IPS DF 6.9 (cell line): ENCODE results near the gene PCP4L1.
"Not testable (repeated sequence)": the region's sequence is repeated elsewhere in the genome, so short reads cannot be mapped to it uniquely, and the experiment has no call there.

Experiments
- DNase-seq: peaks from one replicate; pipeline ENCODE4 v3.0.0-alpha.2; 2013; ENCODE audit warnings: low read depth, low spot score
- H3K27ac ChIP-seq: one replicate; pipeline ENCODE4 v1.5.1; 2013; ENCODE audit warnings: low read length, control low read depth
- H3K27me3 ChIP-seq: 2 replicates; pipeline ENCODE4 v1.6.1; 2013; ENCODE audit warnings: mild to moderate bottlenecking, low read length; ENCODE audit not compliant: control insufficient read depth, insufficient read depth
- H3K36me3 ChIP-seq: 2 replicates; pipeline ENCODE4 v1.6.1; 2013; ENCODE audit warnings: low read length; ENCODE audit not compliant: control insufficient read depth, insufficient read depth
- H3K4me1 ChIP-seq: 2 replicates; pipeline ENCODE4 v1.6.1; 2013; ENCODE audit warnings: low read length; ENCODE audit not compliant: control insufficient read depth, insufficient read depth
- H3K4me3 ChIP-seq: 2 replicates; pipeline ENCODE4 v1.5.1; 2013; ENCODE audit warnings: mild to moderate bottlenecking, low read length
- H3K9me3 ChIP-seq: 2 replicates; pipeline ENCODE4 v1.6.1; 2013; ENCODE audit warnings: low read length, inconsistent platforms; ENCODE audit not compliant: control insufficient read depth, insufficient read depth
- WGBS: extraction: QIAGEN DNeasy Blood & Tissue Kit; methylation state at CpG from one replicate; pipeline ENCODE4 v1.1.7; 2013; ENCODE audit warnings: mixed read lengths, missing lambda C conversion rate; ENCODE audit not compliant: insufficient read length, insufficient coverage; 5-methylcytosine and 5-hydroxymethylcytosine counted together

The PCP4L1 gene

GRCh38 chr1:161315841-161316674 is 57.5 kb downstream of the PCP4L1 start:
- H3K36me3 ChIP-seq, H3K9me3 ChIP-seq, DNase-seq, H3K4me3 ChIP-seq, H3K27ac ChIP-seq, H3K4me1 ChIP-seq, H3K27me3 ChIP-seq: not testable (repeated sequence)
- no CpG with 5 or more reads among the region's 17 CpGs for WGBS

- peaks cover 4% of the 10 kb centered on the region; the same call in 1 of the 2 replicates for H3K36me3 ChIP-seq
Measured at GRCh38 chr1:161324020-161324419, 65.5 kb downstream of the PCP4L1 start.

GRCh38 chr1:161330346-161330745 is 71.8 kb downstream of the PCP4L1 start:
- Histone ChIP-seq H3K36me3 (peaks cover 4% of the 10 kb centered on the region; the same call in 1 of the 2 replicates), H3K4me1 (no peaks in the 10 kb centered on the region), H3K9me3 (no peaks in the 10 kb centered on the region), H3K27me3 (no peaks in the 10 kb centered on the region), H3K4me3 (no peak overlapping the region), H3K27ac (no peak overlapping the region)
- DNase-seq = no peak
- no CpG with 5 or more reads among the region's 4 CpGs for WGBS

More at GRCh38 chr1:161324020-161324419, 65.5 kb downstream of the PCP4L1 start:
- H3K27ac ChIP-seq = no peak overlapping the region
- H3K4me3 ChIP-seq = no peak overlapping the region
- no peaks in the 10 kb centered on the region for H3K27me3 ChIP-seq
- WGBS = no CpG with 5 or more reads among the region's 4 CpGs
- H3K4me1 ChIP-seq = no peaks in the 10 kb centered on the region
- DNase-seq = no peak
- no peaks in the 10 kb centered on the region for H3K9me3 ChIP-seq

GRCh38 chr1:161333166-161333565 is 74.6 kb downstream of the PCP4L1 start:
- H3K27me3 ChIP-seq = no peaks in the 10 kb centered on the region
- peaks cover 2% of the 10 kb centered on the region; the same call in 1 of the 2 replicates for H3K36me3 ChIP-seq
- no peak overlapping the region for H3K4me3 ChIP-seq
- no peak overlapping the region for H3K27ac ChIP-seq
- H3K4me1 ChIP-seq = no peaks in the 10 kb centered on the region
- WGBS = no CpG with 5 or more reads among the region's 9 CpGs
- DNase-seq = no peak
- no peaks in the 10 kb centered on the region for H3K9me3 ChIP-seq
